ENCODE data around the gene ACTL6B.

- no peak for TF ChIP-seq CTCF (conservative IDR thresholded peaks at IDR 0.05; ENCODE audit: low read depth, low read length)
- no peak for TF ChIP-seq EZH2 (IDR thresholded peaks at IDR 0.05; ENCODE audit: low read length, unreplicated experiment)
These were observed at the start of gene ACTL6B for GRCh38 chr7:100655908-100656674.

Measured in PC-3 (cell line).